Activated T-helper 2 cell treated with anti-CD3 and anti-CD28 coated beads, Interferon-gamma antibody, Interleukin-2, Interleukin-4, amounts not matched to agents 10 μg/mL and 5 μg/mL and 100 μg/mL, durations not matched to agents 14 hours and 24 hours and 36 hours (primary cell): Measurements from ENCODE around the gene ALDH1L1. TPM values are rescaled to one million over a fixed set of nuclear protein-coding genes. Genes with fewer than 3 reads are reported as not detected.

ENCODE experiments used
- DNase-seq: peaks from one replicate; pipeline ENCODE4 v3.0.0; 2021; ENCODE audit warnings: low spot score
- H3K27ac Mint-ChIP-seq: one replicate; pipeline ENCODE4 v1.8.0; 2021; ENCODE audit warnings: mixed read lengths
- H3K27me3 Mint-ChIP-seq: one replicate; pipeline ENCODE4 v1.8.0; 2021; ENCODE audit warnings: low read depth, mixed read lengths
- H3K36me3 Mint-ChIP-seq: one replicate; pipeline ENCODE4 v1.8.0; 2021; ENCODE audit warnings: low read depth, mixed read lengths
- H3K4me1 Mint-ChIP-seq: one replicate; pipeline ENCODE4 v1.8.0; 2021; ENCODE audit warnings: low read depth, mixed read lengths
- H3K4me3 Mint-ChIP-seq: one replicate; pipeline ENCODE4 v1.8.0; 2021; ENCODE audit warnings: low read depth, mild to moderate bottlenecking, moderate library complexity, mixed read lengths
- H3K9me3 Mint-ChIP-seq: one replicate; pipeline ENCODE4 v1.8.0; 2021; ENCODE audit warnings: mixed read lengths
- intact Hi-C: fragments of 100-400 bp; cut with micrococcal nuclease; formaldehyde crosslinking; loops from one replicate; pipeline ENCODE4 v1.15.1; 2023
- total RNA-seq: library from RNA; stranded (reverse); gene quantifications from 2 replicates; pipeline ENCODE4 v1.2.3, GENCODE V29; 2022

ALDH1L1 gene
- total RNA-seq, 1 donor from 2014 or later = not detected

GRCh38 chr3:126147932-126148683 is 32.3 kb downstream of the ALDH1L1 start:
- no peaks in the 10 kb centered on the region for H3K36me3 Mint-ChIP-seq
- H3K27me3 Mint-ChIP-seq = peaks cover 10% of the 10 kb centered on the region
- DNase-seq = no peak
- no peaks in the 10 kb centered on the region for H3K9me3 Mint-ChIP-seq
- H3K27ac Mint-ChIP-seq = no peak overlapping the region
- intact Hi-C loops = no loop called here
- no peaks in the 10 kb centered on the region for H3K4me1 Mint-ChIP-seq
- H3K4me3 Mint-ChIP-seq = no peak overlapping the region

GRCh38 chr3:126147147-126147931 is 33.0 kb downstream of the ALDH1L1 start:
- peaks cover 11% of the 10 kb centered on the region for H3K27me3 Mint-ChIP-seq
- no peak for DNase-seq
- no peaks in the 10 kb centered on the region for H3K9me3 Mint-ChIP-seq
- H3K36me3 Mint-ChIP-seq = no peaks in the 10 kb centered on the region
- H3K4me1 Mint-ChIP-seq = no peaks in the 10 kb centered on the region
- intact Hi-C loops = no loop called here
- no peak overlapping the region for H3K4me3 Mint-ChIP-seq
- no peak overlapping the region for H3K27ac Mint-ChIP-seq

GRCh38 chr3:126146525-126147146 is 33.8 kb downstream of the ALDH1L1 start:
- H3K9me3 Mint-ChIP-seq = no peaks in the 10 kb centered on the region
- peaks cover 14% of the 10 kb centered on the region for H3K27me3 Mint-ChIP-seq
- no peak overlapping the region for H3K27ac Mint-ChIP-seq
- DNase-seq = no peak
- no peak overlapping the region for H3K4me3 Mint-ChIP-seq
- intact Hi-C loops = no loop called here
- H3K36me3 Mint-ChIP-seq = no peaks in the 10 kb centered on the region
- H3K4me1 Mint-ChIP-seq = no peaks in the 10 kb centered on the region

- DNase-seq = no peak
- intact Hi-C loops = no loop called here
Observed at GRCh38 chr3:126146034-126146433, 34.4 kb downstream of the ALDH1L1 start.

GRCh38 chr3:126142652-126143051 is 37.7 kb downstream of the ALDH1L1 start:
- no peak for DNase-seq

More at GRCh38 chr3:126146034-126146433, 34.4 kb downstream of the ALDH1L1 start:
- no peaks in the 10 kb centered on the region for H3K9me3 Mint-ChIP-seq
- no peaks in the 10 kb centered on the region for H3K4me1 Mint-ChIP-seq
- H3K36me3 Mint-ChIP-seq = no peaks in the 10 kb centered on the region
- peaks cover 17% of the 10 kb centered on the region for H3K27me3 Mint-ChIP-seq
- no peak overlapping the region for H3K4me3 Mint-ChIP-seq
- no peak overlapping the region for H3K27ac Mint-ChIP-seq

GRCh38 chr3:126137490-126138130 is 42.8 kb downstream of the ALDH1L1 start:
- intact Hi-C loops = loop anchor here (5.0 kb wide), 1 partner anchor 250 kb away; no protein-coding TSS in a partner anchor
- no peak overlapping the region for H3K4me3 Mint-ChIP-seq
- no peak for DNase-seq
- H3K27me3 Mint-ChIP-seq = peaks cover 19% of the 10 kb centered on the region
- H3K4me1 Mint-ChIP-seq = no peaks in the 10 kb centered on the region
- H3K36me3 Mint-ChIP-seq = no peaks in the 10 kb centered on the region
- no peak overlapping the region for H3K27ac Mint-ChIP-seq
- no peaks in the 10 kb centered on the region for H3K9me3 Mint-ChIP-seq

More at GRCh38 chr3:126142652-126143051, 37.7 kb downstream of the ALDH1L1 start:
- peaks cover 29% of the 10 kb centered on the region for H3K27me3 Mint-ChIP-seq
- H3K4me3 Mint-ChIP-seq = no peak overlapping the region
- H3K36me3 Mint-ChIP-seq = no peaks in the 10 kb centered on the region
- no peaks in the 10 kb centered on the region for H3K9me3 Mint-ChIP-seq
- intact Hi-C loops = no loop called here
- H3K27ac Mint-ChIP-seq = no peak overlapping the region
- H3K4me1 Mint-ChIP-seq = no peaks in the 10 kb centered on the region

- intact Hi-C loops = loop anchor here (5.0 kb wide), 1 partner anchor 251 kb away; no protein-coding TSS in a partner anchor
- H3K4me3 Mint-ChIP-seq = no peak overlapping the region
- no peak overlapping the region for H3K27ac Mint-ChIP-seq
- H3K36me3 Mint-ChIP-seq = no peaks in the 10 kb centered on the region
- H3K4me1 Mint-ChIP-seq = no peaks in the 10 kb centered on the region
- H3K9me3 Mint-ChIP-seq = no peaks in the 10 kb centered on the region
- H3K27me3 Mint-ChIP-seq = peaks cover 15% of the 10 kb centered on the region
- DNase-seq = no peak
Observed at GRCh38 chr3:126136428-126137220, 43.8 kb downstream of the ALDH1L1 start.

- intact Hi-C loops = loop anchor here (5.0 kb wide), 1 partner anchor 252 kb away; no protein-coding TSS in a partner anchor
- H3K27me3 Mint-ChIP-seq = peaks cover 8% of the 10 kb centered on the region
Observed at GRCh38 chr3:126135406-126136076, 44.8 kb downstream of the ALDH1L1 start.

GRCh38 chr3:126135071-126135405 is 45.3 kb downstream of the ALDH1L1 start:
- no peaks in the 10 kb centered on the region for H3K9me3 Mint-ChIP-seq
- peaks cover 6% of the 10 kb centered on the region for H3K27me3 Mint-ChIP-seq
- no peak overlapping the region for H3K27ac Mint-ChIP-seq
- H3K4me3 Mint-ChIP-seq = no peak overlapping the region
- no peaks in the 10 kb centered on the region for H3K4me1 Mint-ChIP-seq
- DNase-seq = no peak
- intact Hi-C loops = loop anchor here (5.0 kb wide), 1 partner anchor 252 kb away; no protein-coding TSS in a partner anchor
- no peaks in the 10 kb centered on the region for H3K36me3 Mint-ChIP-seq

More at GRCh38 chr3:126135406-126136076, 44.8 kb downstream of the ALDH1L1 start:
- no peak overlapping the region for H3K4me3 Mint-ChIP-seq
- no peak for DNase-seq
- no peak overlapping the region for H3K27ac Mint-ChIP-seq
- no peaks in the 10 kb centered on the region for H3K36me3 Mint-ChIP-seq
- H3K4me1 Mint-ChIP-seq = no peaks in the 10 kb centered on the region
- H3K9me3 Mint-ChIP-seq = no peaks in the 10 kb centered on the region

- H3K9me3 Mint-ChIP-seq = no peaks in the 10 kb centered on the region
- no peaks in the 10 kb centered on the region for H3K4me1 Mint-ChIP-seq
- no peak for DNase-seq
- intact Hi-C loops = no loop called here
- H3K27me3 Mint-ChIP-seq = peaks cover 3% of the 10 kb centered on the region
- H3K4me3 Mint-ChIP-seq = no peak overlapping the region
- no peak overlapping the region for H3K27ac Mint-ChIP-seq
- H3K36me3 Mint-ChIP-seq = no peaks in the 10 kb centered on the region
Observed at GRCh38 chr3:126134219-126134975, 46.0 kb downstream of the ALDH1L1 start.

- Mint-ChIP-seq H3K4me1 (no peaks in the 10 kb centered on the region), H3K27ac (no peak overlapping the region), H3K36me3 (no peaks in the 10 kb centered on the region), H3K27me3 (no peaks in the 10 kb centered on the region), H3K4me3 (no peak overlapping the region), H3K9me3 (no peaks in the 10 kb centered on the region)
- intact Hi-C loops = no loop called here
- no peak for DNase-seq
Observed at GRCh38 chr3:126133606-126134005, 46.8 kb downstream of the ALDH1L1 start.
